CD4-positive, alpha-beta memory T cell (primary cell): Measurements from ENCODE around the gene LEMD1. TPM values are rescaled to one million over a fixed set of nuclear protein-coding genes. Genes with fewer than 3 reads are reported as not detected.

Experiments used
- CTCF ChIA-PET: fragments of 350-600 bp; sonication (Branson Sonifier 250); formaldehyde crosslinking; loops from one replicate; lab custom pipeline; 2021; ENCODE audit warnings: inconsistent platforms; ENCODE audit not compliant: partially characterized antibody; lab: Charles Lee
- POLR2A ChIA-PET: fragments of 350-600 bp; sonication (Branson Sonifier 250); formaldehyde crosslinking; loops from one replicate; lab custom pipeline; 2021; ENCODE audit not compliant: partially characterized antibody; lab: Charles Lee
- DNase-seq, 5 donors: peaks; one replicate each; pipeline versions ENCODE4 v3.0.0 to v3.0.0-alpha.2; 2020 to 2022; ENCODE audit warnings: mixed read lengths in 1 of 5
- H3K27ac ChIP-seq: one replicate; pipeline ENCODE4 v1.7.0; 2013; ENCODE audit warnings: low read depth, low read length
- H3K27me3 ChIP-seq: 2 replicates; pipeline ENCODE4 v1.7.0; 2013; ENCODE audit warnings: mild to moderate bottlenecking, low read length, moderate library complexity; ENCODE audit not compliant: insufficient read depth
- H3K36me3 ChIP-seq: 2 replicates; pipeline ENCODE4 v1.7.0; 2013; ENCODE audit warnings: mild to moderate bottlenecking, low read length, moderate library complexity; ENCODE audit not compliant: insufficient read depth
- H3K4me1 ChIP-seq: 2 replicates; pipeline ENCODE4 v1.7.0; 2013; ENCODE audit warnings: mild to moderate bottlenecking, low read length, moderate library complexity; ENCODE audit not compliant: insufficient read depth
- H3K4me3 ChIP-seq, 2 donors: one replicate each; pipeline ENCODE4 v1.7.0; 2013; ENCODE audit warnings: low read length in 2 of 2, mild to moderate bottlenecking in 1 of 2
- H3K9me3 ChIP-seq, 2 donors: one replicate each; pipeline ENCODE4 v1.7.0; 2013; ENCODE audit warnings: low read length in 2 of 2, control low read depth in 1 of 2; ENCODE audit not compliant: control insufficient read depth in 1 of 2
- H3K27ac Mint-ChIP-seq, 7 donors: one replicate each; pipeline ENCODE4 v1.8.0; 2020 to 2021; ENCODE audit warnings: mixed read lengths in 7 of 7, mild to moderate bottlenecking in 6 of 7, inconsistent platforms in 3 of 7, moderate library complexity in 3 of 7
- H3K27me3 Mint-ChIP-seq, 2 donors: one replicate each; pipeline ENCODE4 v1.8.0; 2020 to 2021; ENCODE audit warnings: mixed read lengths in 2 of 2
- H3K36me3 Mint-ChIP-seq, 2 donors: one replicate each; pipeline ENCODE4 v1.8.0; 2020 to 2021; ENCODE audit warnings: mixed read lengths in 2 of 2, inconsistent platforms in 1 of 2, mild to moderate bottlenecking in 1 of 2
- H3K4me1 Mint-ChIP-seq, 4 donors: one replicate each; pipeline ENCODE4 v1.8.0; 2020 to 2021; ENCODE audit warnings: mixed read lengths in 4 of 4, mild to moderate bottlenecking in 1 of 4
- H3K4me3 Mint-ChIP-seq, 8 donors: one replicate each; pipeline ENCODE4 v1.8.0; 2020 to 2021; ENCODE audit warnings: mixed read lengths in 8 of 8, mild to moderate bottlenecking in 7 of 8, moderate library complexity in 6 of 8, inconsistent platforms in 3 of 8
- H3K9me3 Mint-ChIP-seq, 8 donors: one replicate each; pipeline ENCODE4 v1.8.0; 2020 to 2021; ENCODE audit warnings: mixed read lengths in 8 of 8, mild to moderate bottlenecking in 5 of 8, inconsistent platforms in 3 of 8, moderate library complexity in 1 of 8
- intact Hi-C: fragments of 100-400 bp; cut with micrococcal nuclease; formaldehyde crosslinking; loops from one replicate; pipeline ENCODE4 v1.15.1; 2023
- polyA plus RNA-seq, 2 donors: library from polyadenylated mRNA; unstranded; fragments of 300-500 nt; fragmentation: Illumina TruSeq; gene quantifications; one replicate each; pipeline ENCODE4 v1.2.3, GENCODE V29; 2021
- total RNA-seq, 2 experiments: library from RNA; stranded (reverse); gene quantifications; one replicate each; pipeline ENCODE4 v1.2.3, GENCODE V29; 2021

Gene LEMD1
- total and polyA plus RNA-seq, 4 experiments from 2014 or later: 1.3 TPM; not detected in 3

DNA sequence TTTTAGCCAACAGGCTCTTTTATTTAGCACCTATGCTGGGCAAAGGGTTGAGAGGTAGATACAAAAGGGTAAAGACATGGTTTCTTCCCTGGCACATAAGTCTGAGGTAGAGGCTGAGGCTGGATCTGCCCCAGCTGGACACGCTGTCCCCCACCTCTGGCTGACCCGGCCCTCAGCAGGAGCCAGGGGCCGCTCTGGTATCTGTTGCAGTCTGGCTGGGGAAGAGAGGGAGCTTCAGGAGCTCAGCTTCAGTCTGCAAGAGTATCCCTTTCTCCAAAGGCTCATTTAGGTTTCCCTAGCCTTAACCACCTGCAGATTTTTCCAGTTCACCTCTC is 19.8 kb upstream of the LEMD1 start:
- Mint-ChIP-seq H3K27me3 (no peaks in the 10 kb centered on the region), H3K4me1 (peaks cover 23 to 34% (median 26%) of the 10 kb centered on the region in 4 donors), H3K36me3 (no peaks in the 10 kb centered on the region), H3K9me3 (no peaks in the 10 kb centered on the region), H3K4me3 (peak overlapping the region in 7 of 8 donors; percentile 76 to 93 (median 89)), H3K27ac (peak overlapping the region; percentile 25 to 94 (median 87))
- peak overlapping the region; percentile 65 for H3K27ac ChIP-seq
- no peaks in the 10 kb centered on the region for H3K27me3 ChIP-seq
- POLR2A ChIA-PET: interaction anchor here (0.8 to 2.8 kb wide), 14 partner anchors 8 to 308 kb away, joined by 3 to 20 read pairs (median 4); partner anchors contain the start of genes ELK4, NUAK2 and NUCKS1
- H3K4me3 ChIP-seq: peak overlapping the region in 1 of 2 donors; percentile 64
- no peaks in the 10 kb centered on the region for H3K9me3 ChIP-seq
- intact Hi-C loops: loop anchor here (2.0 to 5.0 kb wide), 2 partner anchors 41 to 45 kb away; no protein-coding TSS in a partner anchor
- CTCF ChIA-PET: interaction anchor here (0.7 to 3.0 kb wide), 11 partner anchors 11 to 90 kb away, joined by 3 to 19 read pairs (median 7); partner anchors contain the start of gene BLACAT1
- no peak for DNase-seq
- peaks cover 28% of the 10 kb centered on the region for H3K4me1 ChIP-seq
- no peaks in the 10 kb centered on the region for H3K36me3 ChIP-seq

DNA sequence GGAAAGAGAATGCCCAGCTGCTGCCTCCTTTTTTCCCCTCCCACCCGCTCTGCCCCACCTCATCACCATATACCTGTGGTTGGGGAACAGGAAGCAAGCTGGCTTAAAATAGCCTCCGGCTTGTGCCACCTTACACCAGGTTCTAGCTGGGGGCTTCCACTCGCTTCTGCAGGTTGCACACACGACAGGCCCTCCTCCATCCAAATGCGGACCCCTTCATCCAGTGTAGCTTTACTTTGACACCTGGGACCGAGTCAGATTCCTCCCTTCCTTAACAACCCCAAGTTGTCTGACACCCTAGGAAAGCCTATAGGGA is 19.4 kb upstream of the LEMD1 start:
- Mint-ChIP-seq H3K36me3 (no peaks in the 10 kb centered on the region), H3K27me3 (peaks cover 0 to 2% of the 10 kb centered on the region in 2 donors), H3K4me3 (peak overlapping the region; percentile 76 to 93 (median 88)), H3K27ac (peak overlapping the region; percentile 78 to 94 (median 91)), H3K9me3 (no peaks in the 10 kb centered on the region), H3K4me1 (peaks cover 23 to 34% (median 26%) of the 10 kb centered on the region in 4 donors)
- Histone ChIP-seq H3K27me3 (no peaks in the 10 kb centered on the region), H3K4me3 (peak overlapping the region; percentile 20 to 64), H3K9me3 (no peaks in the 10 kb centered on the region), H3K27ac (peak overlapping the region; percentile 65), H3K4me1 (peaks cover 28% of the 10 kb centered on the region), H3K36me3 (no peaks in the 10 kb centered on the region)
- DNase-seq: no peak
- intact Hi-C loops: loop anchor here (2.0 to 5.0 kb wide), 2 partner anchors 41 to 44 kb away; no protein-coding TSS in a partner anchor
- ChIA-PET CTCF (interaction anchor here (0.7 to 3.0 kb wide), 11 partner anchors 10 to 90 kb away, joined by 3 to 19 read pairs (median 7); partner anchors contain the start of gene BLACAT1), POLR2A (interaction anchor here (0.8 to 2.8 kb wide), 15 partner anchors 9 to 308 kb away, joined by 3 to 20 read pairs (median 4); partner anchors contain the start of genes ELK4, NUAK2 and NUCKS1)

DNA sequence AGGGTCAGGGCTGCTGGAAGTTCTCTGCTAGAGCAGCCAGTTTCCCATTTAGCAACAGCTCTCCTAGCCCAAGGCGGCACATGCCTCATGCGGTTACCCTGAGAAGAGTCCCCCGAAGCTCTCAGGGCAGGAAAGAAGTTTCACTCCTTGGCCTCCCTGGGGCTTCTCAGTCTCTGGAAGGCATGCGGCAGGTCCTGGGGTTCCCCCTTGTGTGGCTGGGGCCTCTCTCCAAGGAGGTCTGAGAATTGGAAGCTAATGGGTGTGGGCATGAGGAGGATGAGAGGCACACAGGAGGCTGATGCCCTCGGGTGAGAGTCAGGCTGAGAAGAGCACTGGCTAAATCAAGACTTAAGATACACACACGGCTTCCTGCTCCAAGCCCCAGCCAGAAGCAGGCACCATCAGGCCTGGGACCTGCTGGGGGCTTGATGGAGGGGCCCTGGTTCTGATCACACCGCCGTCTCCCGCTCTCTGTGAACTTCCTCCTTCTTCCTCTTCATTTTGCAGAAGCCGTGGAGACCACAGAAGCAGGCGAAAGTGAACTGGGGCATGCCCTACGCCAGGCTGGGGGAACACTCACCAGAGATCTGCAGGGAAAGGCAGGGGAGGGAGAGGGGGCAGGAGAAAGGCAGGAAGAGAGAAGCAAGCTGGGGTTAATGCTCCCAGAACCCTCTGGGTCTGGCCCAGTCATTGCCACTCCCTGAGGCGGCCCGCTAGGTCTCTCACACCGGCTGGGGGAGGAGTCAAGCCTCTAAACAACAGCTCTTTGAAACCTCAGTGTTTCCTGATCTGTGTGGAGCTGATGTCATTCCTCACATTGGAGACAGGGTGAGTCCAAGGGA is 18.8 kb upstream of the LEMD1 start:
- no peaks in the 10 kb centered on the region for H3K9me3 Mint-ChIP-seq
- CTCF ChIA-PET: interaction anchor here (0.7 to 3.0 kb wide), 11 partner anchors 10 to 89 kb away, joined by 3 to 19 read pairs (median 7); partner anchors contain the start of gene BLACAT1

DNA sequence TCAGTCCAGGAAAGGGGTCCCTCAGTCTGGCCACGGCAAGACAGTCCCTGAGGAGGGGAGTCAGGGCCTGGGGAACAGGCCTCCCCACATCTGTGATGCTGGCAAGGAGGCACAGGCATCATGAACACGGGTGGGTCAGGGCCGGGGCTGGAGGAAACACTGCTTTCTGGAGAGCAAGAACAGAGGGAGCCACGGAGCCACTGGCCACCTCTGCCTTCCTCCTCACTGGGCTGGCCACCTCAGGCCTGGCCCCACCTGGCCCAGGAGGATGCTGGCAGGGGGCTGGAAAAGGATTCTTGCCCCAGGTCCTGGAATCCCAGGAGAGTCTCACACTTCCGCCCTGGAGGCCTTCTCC is 18.2 kb upstream of the LEMD1 start:
- H3K4me3 ChIP-seq: peak overlapping the region in 1 of 2 donors; percentile 64
- intact Hi-C loops: loop anchor here (2.0 to 5.0 kb wide), 2 partner anchors 42 to 43 kb away; no protein-coding TSS in a partner anchor
- H3K27me3 ChIP-seq: no peaks in the 10 kb centered on the region
- H3K9me3 ChIP-seq: no peaks in the 10 kb centered on the region
- Mint-ChIP-seq H3K9me3 (no peaks in the 10 kb centered on the region), H3K27ac (peak overlapping the region in 6 of 7 donors; percentile 78 to 94 (median 92)), H3K4me3 (peak overlapping the region; percentile 14 to 93 (median 82)), H3K4me1 (peaks cover 23 to 34% (median 26%) of the 10 kb centered on the region in 4 donors), H3K36me3 (no peaks in the 10 kb centered on the region), H3K27me3 (peaks cover 0 to 4% of the 10 kb centered on the region in 2 donors)
- peaks cover 28% of the 10 kb centered on the region for H3K4me1 ChIP-seq
- no peaks in the 10 kb centered on the region for H3K36me3 ChIP-seq
- H3K27ac ChIP-seq: peak overlapping the region; percentile 65
- no peak for DNase-seq
- POLR2A ChIA-PET: interaction anchor here (0.9 to 2.8 kb wide), 6 partner anchors 10 to 50 kb away, joined by 3 to 20 read pairs (median 8); no protein-coding TSS in a partner anchor
- CTCF ChIA-PET: interaction anchor here (1.8 to 3.0 kb wide), 4 partner anchors 9 to 85 kb away, joined by 9 to 19 read pairs (median 14); no protein-coding TSS in a partner anchor

More for the DNA sequence above, 18.8 kb upstream of the LEMD1 start:
- intact Hi-C loops: loop anchor here (2.0 to 5.0 kb wide), 2 partner anchors 42 to 44 kb away; no protein-coding TSS in a partner anchor
- H3K4me1 Mint-ChIP-seq: peaks cover 23 to 34% (median 26%) of the 10 kb centered on the region in 4 donors
- peak overlapping the region; percentile 76 to 93 (median 88) for H3K4me3 Mint-ChIP-seq
- Histone ChIP-seq H3K4me1 (peaks cover 28% of the 10 kb centered on the region), H3K27ac (peak overlapping the region; percentile 65), H3K36me3 (no peaks in the 10 kb centered on the region), H3K4me3 (peak overlapping the region; percentile 20 to 64), H3K9me3 (no peaks in the 10 kb centered on the region), H3K27me3 (no peaks in the 10 kb centered on the region)
- POLR2A ChIA-PET: interaction anchor here (0.6 to 2.8 kb wide), 18 partner anchors 9 to 309 kb away, joined by 3 to 20 read pairs (median 4); partner anchors contain the start of genes ELK4, NUAK2 and NUCKS1
- H3K27ac Mint-ChIP-seq: peak overlapping the region; percentile 78 to 94 (median 91)
- H3K27me3 Mint-ChIP-seq: peaks cover 0 to 4% of the 10 kb centered on the region in 2 donors
- H3K36me3 Mint-ChIP-seq: no peaks in the 10 kb centered on the region
- peak; percentile 49 to 81 (median 60) for DNase-seq

DNA sequence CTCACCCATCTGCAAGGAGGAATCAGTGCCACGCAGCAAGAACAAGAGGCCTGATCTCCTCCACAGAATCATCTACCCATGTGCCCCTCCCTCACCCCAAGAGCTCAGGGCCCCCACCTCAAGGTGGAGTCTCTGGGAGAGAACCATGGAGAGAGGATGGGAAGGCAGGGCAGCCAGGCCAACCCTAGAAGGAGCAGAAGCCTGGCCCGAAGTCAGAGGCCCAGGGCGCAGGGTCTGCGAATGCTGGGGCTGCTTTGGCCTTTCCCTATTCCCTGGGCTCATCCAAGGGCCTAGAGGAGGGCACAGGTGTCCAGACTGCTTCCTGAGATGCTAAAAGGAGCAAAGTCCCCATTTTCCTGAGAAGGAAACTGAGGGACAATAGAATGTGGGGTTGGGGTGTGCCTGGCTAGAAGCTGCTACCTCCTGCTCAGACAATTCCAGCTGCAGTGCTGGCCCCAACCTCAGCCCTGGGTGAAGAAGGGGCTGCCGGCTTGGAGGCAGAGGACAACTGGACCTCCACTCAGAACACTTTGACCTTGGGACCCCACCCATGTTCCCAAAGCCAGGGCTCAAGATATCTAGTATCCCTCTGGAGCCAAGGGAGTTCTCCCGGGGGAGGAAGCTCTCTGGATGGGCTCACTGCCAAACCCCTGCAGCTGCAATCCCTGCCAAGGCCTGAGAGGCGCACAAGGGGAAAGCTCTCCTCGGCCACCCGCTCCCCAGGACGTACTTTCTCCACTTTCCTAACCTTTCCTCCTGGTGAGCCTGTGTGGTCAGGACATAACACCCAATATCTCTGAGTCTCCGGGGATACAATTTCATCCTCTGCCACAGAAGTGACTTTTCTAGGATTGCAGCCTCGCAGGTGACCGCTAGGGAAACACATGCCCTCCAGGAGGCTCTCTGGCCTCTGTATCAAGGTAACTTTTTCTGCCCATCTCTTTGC is 16.6 kb upstream of the LEMD1 start:
- peaks cover 28% of the 10 kb centered on the region for H3K4me1 ChIP-seq
- H3K9me3 ChIP-seq: no peaks in the 10 kb centered on the region
- intact Hi-C loops: no loop called here
- H3K27me3 Mint-ChIP-seq: peaks cover 7 to 10% of the 10 kb centered on the region in 2 donors
- no peaks in the 10 kb centered on the region for H3K9me3 Mint-ChIP-seq
- DNase-seq: no peak
- no peak overlapping the region for H3K4me3 Mint-ChIP-seq
- no peaks in the 10 kb centered on the region for H3K36me3 ChIP-seq
- H3K27ac Mint-ChIP-seq: peak overlapping the region in 3 of 7 donors; percentile 9 to 36 (median 15)
- no peaks in the 10 kb centered on the region for H3K27me3 ChIP-seq
- CTCF ChIA-PET: interaction anchor here (0.6 to 3.0 kb wide), 4 partner anchors 43 to 86 kb away, joined by 3 to 19 read pairs (median 4); no protein-coding TSS in a partner anchor
- peaks cover 23 to 34% (median 26%) of the 10 kb centered on the region in 4 donors for H3K4me1 Mint-ChIP-seq
- POLR2A ChIA-PET: interaction anchor here (2.8 kb wide), 1 partner anchor 8 kb away, joined by 20 read pairs; no protein-coding TSS in a partner anchor
- H3K36me3 Mint-ChIP-seq: no peaks in the 10 kb centered on the region
- no peak overlapping the region for H3K27ac ChIP-seq
- H3K4me3 ChIP-seq: no peak overlapping the region

DNA sequence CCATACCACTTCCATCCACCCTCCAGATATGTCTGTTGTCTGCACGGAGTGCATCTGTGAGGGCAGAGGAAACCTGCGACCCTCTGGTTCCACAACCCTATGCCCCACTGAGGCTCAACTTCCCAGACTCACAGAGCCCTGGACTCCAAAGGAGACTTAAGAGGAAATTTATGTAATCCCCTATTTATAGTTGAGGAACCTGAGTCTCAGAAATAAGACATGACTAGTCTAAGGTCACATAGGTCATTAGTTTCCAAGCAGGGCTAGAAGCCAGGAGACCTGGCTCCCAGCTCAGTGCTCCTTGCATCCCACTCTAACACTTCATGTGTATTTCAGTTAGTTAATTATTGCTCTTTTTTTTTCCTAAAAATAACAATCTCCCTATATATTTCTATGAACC is 15.7 kb upstream of the LEMD1 start:
- Histone ChIP-seq H3K36me3 (no peaks in the 10 kb centered on the region), H3K27me3 (no peaks in the 10 kb centered on the region), H3K9me3 (no peaks in the 10 kb centered on the region), H3K4me3 (no peak overlapping the region), H3K4me1 (peaks cover 28% of the 10 kb centered on the region), H3K27ac (no peak overlapping the region)
- CTCF ChIA-PET: interaction anchor here (1.1 kb wide), 1 partner anchor 48 kb away, joined by 3 read pairs; no protein-coding TSS in a partner anchor
- Mint-ChIP-seq H3K27ac (no peak overlapping the region), H3K4me3 (no peak overlapping the region), H3K4me1 (peaks cover 23 to 30% (median 26%) of the 10 kb centered on the region in 4 donors), H3K36me3 (no peaks in the 10 kb centered on the region), H3K9me3 (no peaks in the 10 kb centered on the region), H3K27me3 (peaks cover 7 to 10% of the 10 kb centered on the region in 2 donors)
- POLR2A ChIA-PET: no interaction called here
- intact Hi-C loops: no loop called here
- DNase-seq: no peak
